Jurkat, Clone E6-1 (cell line): ENCODE measurements around the gene SF3A2.
A peak's percentile ranks its signal among the peaks of the same experiment; 100 is the strongest.

Experiments
- DNase-seq: peaks from one replicate; pipeline ENCODE4 v3.0.0-alpha.2; 2011; ENCODE audit warnings: low read depth, low spot score
- H3K4me3 ChIP-seq: 2 replicates; pipeline ENCODE4 v1.5.1; 2011; ENCODE audit warnings: mild to moderate bottlenecking, low read length, control low read depth, moderate library complexity

SF3A2 gene

GRCh38 chr19:2202366-2202765 lies 34.3 kb upstream of the SF3A2 start:
- no peak for DNase-seq

GRCh38 chr19:2207008-2207407 lies 29.6 kb upstream of the SF3A2 start:
- DNase-seq: no peak
- H3K4me3 ChIP-seq: no peak overlapping the region

More at GRCh38 chr19:2202366-2202765, 34.3 kb upstream of the SF3A2 start:
- H3K4me3 ChIP-seq: no peak overlapping the region

- no peak overlapping the region for H3K4me3 ChIP-seq
- peak; percentile 22 for DNase-seq
Observed at GRCh38 chr19:2207991-2208860, 28.4 kb upstream of the SF3A2 start.

GRCh38 chr19:2208975-2209374 lies 27.6 kb upstream of the SF3A2 start:
- H3K4me3 ChIP-seq: no peak overlapping the region
- no peak for DNase-seq

GRCh38 chr19:2209408-2209807 lies 27.2 kb upstream of the SF3A2 start:
- no peak overlapping the region for H3K4me3 ChIP-seq
- DNase-seq: no peak

- DNase-seq: no peak
- H3K4me3 ChIP-seq: no peak overlapping the region
Observed at GRCh38 chr19:2210206-2210605, 26.4 kb upstream of the SF3A2 start.

- H3K4me3 ChIP-seq: no peak overlapping the region
- DNase-seq: no peak
Observed at GRCh38 chr19:2210987-2211740, 25.5 kb upstream of the SF3A2 start.

- H3K4me3 ChIP-seq: no peak overlapping the region
Observed at GRCh38 chr19:2212861-2213711, 23.5 kb upstream of the SF3A2 start.

GRCh38 chr19:2213799-2214198 lies 22.8 kb upstream of the SF3A2 start:
- DNase-seq: no peak
- no peak overlapping the region for H3K4me3 ChIP-seq

More at GRCh38 chr19:2212861-2213711, 23.5 kb upstream of the SF3A2 start:
- no peak for DNase-seq

- DNase-seq: no peak
- H3K4me3 ChIP-seq: no peak overlapping the region
Observed at GRCh38 chr19:2214251-2214650, 22.4 kb upstream of the SF3A2 start.

- no peak overlapping the region for H3K4me3 ChIP-seq
- no peak for DNase-seq
Observed at GRCh38 chr19:2215281-2215751, 21.3 kb upstream of the SF3A2 start.

- DNase-seq: no peak
- no peak overlapping the region for H3K4me3 ChIP-seq
Observed at GRCh38 chr19:2216361-2217225, 20.0 kb upstream of the SF3A2 start.

GRCh38 chr19:2217591-2217990 lies 19.0 kb upstream of the SF3A2 start:
- H3K4me3 ChIP-seq: no peak overlapping the region
- no peak for DNase-seq

GRCh38 chr19:2219726-2220125 lies 16.9 kb upstream of the SF3A2 start:
- no peak for DNase-seq

GRCh38 chr19:2221250-2221831 lies 15.3 kb upstream of the SF3A2 start:
- no peak overlapping the region for H3K4me3 ChIP-seq
- DNase-seq: no peak

More at GRCh38 chr19:2219726-2220125, 16.9 kb upstream of the SF3A2 start:
- H3K4me3 ChIP-seq: no peak overlapping the region

GRCh38 chr19:2221918-2222317 lies 14.7 kb upstream of the SF3A2 start:
- H3K4me3 ChIP-seq: no peak overlapping the region
- DNase-seq: no peak

GRCh38 chr19:2223391-2223790 lies 13.2 kb upstream of the SF3A2 start:
- no peak for DNase-seq
- H3K4me3 ChIP-seq: no peak overlapping the region

GRCh38 chr19:2223959-2224358 lies 12.7 kb upstream of the SF3A2 start:
- no peak for DNase-seq
- H3K4me3 ChIP-seq: no peak overlapping the region
